CD14-positive monocyte (primary cell): Measurements from ENCODE around the gene RANBP3. TPM values are rescaled to one million over a fixed set of nuclear protein-coding genes. Genes with fewer than 3 reads are reported as not detected.

ENCODE experiments used
- DNase-seq, 3 donors: peaks; one replicate each; pipeline ENCODE4 v3.0.0-alpha.2; 2011 to 2022
- H2AFZ ChIP-seq: 2 replicates; pipeline ENCODE4 v1.6.0; 2012; ENCODE audit warnings: mild to moderate bottlenecking, low read depth, low read length, inconsistent platforms; ENCODE audit not compliant: insufficient read depth, poor library complexity, severe bottlenecking
- H3K27ac ChIP-seq, 2 donors: 1 replicate in 1 of 2; 2 replicates in 1 of 2; pipeline ENCODE4 v1.5.1; 2012 to 2013; ENCODE audit warnings: low read length in 2 of 2, control low read depth in 1 of 2, inconsistent platforms in 1 of 2, low read depth in 1 of 2, mild to moderate bottlenecking in 1 of 2
- H3K27me3 ChIP-seq, 2 donors: one replicate each; pipeline versions ENCODE4 v1.6.0 to v1.6.1; 2011 to 2013; ENCODE audit warnings: low read length in 2 of 2; ENCODE audit not compliant: control insufficient read depth in 2 of 2, insufficient read depth in 2 of 2
- H3K36me3 ChIP-seq, 2 donors: replicated peaks in 1 of 2; 1 replicate in 1 of 2; 2 replicates in 1 of 2; pipeline versions ENCODE4 v1.5.1 to v1.6.1; 2012 to 2013; ENCODE audit warnings: low read length in 2 of 2, control low read depth in 1 of 2, inconsistent platforms in 1 of 2, mild to moderate bottlenecking in 1 of 2; ENCODE audit not compliant: insufficient read depth in 2 of 2, control insufficient read depth in 1 of 2
- H3K4me1 ChIP-seq, 2 donors: 1 replicate in 1 of 2; 2 replicates in 1 of 2; pipeline versions ENCODE4 v1.5.1 to v1.6.1; 2012 to 2013; ENCODE audit warnings: low read length in 2 of 2, control low read depth in 1 of 2, inconsistent platforms in 1 of 2, mild to moderate bottlenecking in 1 of 2, moderate library complexity in 1 of 2; ENCODE audit not compliant: insufficient read depth in 2 of 2, control insufficient read depth in 1 of 2
- H3K4me2 ChIP-seq: replicated peaks from 2 replicates; pipeline ENCODE3; 2012; ENCODE audit warnings: low read length, moderate library complexity, mild to moderate bottlenecking; ENCODE audit not compliant: poor library complexity, severe bottlenecking; ENCODE audit errors: extremely low read depth
- H3K4me3 ChIP-seq, 3 experiments: fragments of 200-600 bp in 1 of 3; sonication (generic) in 1 of 3; replicated peaks in 1 of 3; 1 replicate in 2 of 3; 2 replicates in 1 of 3; pipeline ENCODE4 v1.5.1; 2011 to 2013; ENCODE audit warnings: low read length in 3 of 3, mild to moderate bottlenecking in 3 of 3, control low read depth in 2 of 3, low read depth in 2 of 3, inconsistent platforms in 1 of 3, moderate library complexity in 1 of 3
- H3K79me2 ChIP-seq: 2 replicates; pipeline ENCODE4 v1.6.0; 2012; ENCODE audit warnings: mild to moderate bottlenecking, control low read depth, inconsistent platforms, low read length, moderate library complexity; ENCODE audit not compliant: insufficient read depth
- H3K9ac ChIP-seq: 2 replicates; pipeline ENCODE4 v1.6.0; 2017; ENCODE audit warnings: low read length, mild to moderate bottlenecking; ENCODE audit not compliant: insufficient read depth, poor library complexity, severe bottlenecking
- H3K9me3 ChIP-seq, 2 donors: replicated peaks in 1 of 2; 1 replicate in 1 of 2; 2 replicates in 1 of 2; pipeline versions ENCODE4 v1.5.1 to v1.6.1; 2012 to 2013; ENCODE audit warnings: low read length in 2 of 2, control low read depth in 1 of 2; ENCODE audit not compliant: control insufficient read depth in 1 of 2, insufficient read depth in 1 of 2
- H4K20me1 ChIP-seq: 2 replicates; pipeline ENCODE4 v1.6.0; 2012; ENCODE audit warnings: mild to moderate bottlenecking, low read length, control low read depth, moderate library complexity; ENCODE audit not compliant: insufficient read depth
- H3K27ac Mint-ChIP-seq, 7 donors: one replicate each; pipeline ENCODE4 v1.8.0; 2020; ENCODE audit warnings: mild to moderate bottlenecking in 7 of 7, mixed read lengths in 7 of 7, moderate library complexity in 6 of 7, inconsistent platforms in 2 of 7
- H3K27me3 Mint-ChIP-seq, 3 donors: one replicate each; pipeline ENCODE4 v1.8.0; 2021 to 2022; ENCODE audit warnings: low read depth in 3 of 3, mild to moderate bottlenecking in 3 of 3, mixed read lengths in 3 of 3, moderate library complexity in 3 of 3, inconsistent platforms in 1 of 3
- H3K36me3 Mint-ChIP-seq, 2 donors: one replicate each; pipeline ENCODE4 v1.8.0; 2020; ENCODE audit warnings: mixed read lengths in 2 of 2, inconsistent platforms in 1 of 2, mild to moderate bottlenecking in 1 of 2
- H3K4me1 Mint-ChIP-seq: one replicate; pipeline ENCODE4 v1.8.0; 2020; ENCODE audit warnings: mild to moderate bottlenecking, mixed read lengths
- H3K4me3 Mint-ChIP-seq, 2 donors: one replicate each; pipeline ENCODE4 v1.8.0; 2020; ENCODE audit warnings: mild to moderate bottlenecking in 2 of 2, mixed read lengths in 2 of 2, moderate library complexity in 1 of 2
- H3K9me3 Mint-ChIP-seq, 7 donors: one replicate each; pipeline ENCODE4 v1.8.0; 2020 to 2022; ENCODE audit warnings: mixed read lengths in 7 of 7, mild to moderate bottlenecking in 6 of 7, moderate library complexity in 6 of 7, inconsistent platforms in 2 of 7
- WGBS: methylation state at CpG from one replicate; pipeline ENCODE4 v1.1.5; 2013; ENCODE audit warnings: missing lambda C conversion rate; ENCODE audit not compliant: insufficient coverage; 5-methylcytosine and 5-hydroxymethylcytosine counted together
- intact Hi-C, 2 donors: fragments of 100-400 bp; cut with micrococcal nuclease; formaldehyde crosslinking; loops; one replicate each; pipeline versions ENCODE4 v1.15.0 to v1.15.1; 2023
- polyA plus RNA-seq, 3 donors: library from polyadenylated mRNA; depleted of rRNA in 1 of 3; unstranded in 2 of 3; stranded (reverse) in 1 of 3; fragments of 300-500 nt in 2 of 3; fragments of >200 nt in 1 of 3; fragmentation: Illumina TruSeq in 2 of 3; gene quantifications; 1 replicate in 2 of 3; 2 replicates in 1 of 3; pipeline ENCODE4 v1.2.3, GENCODE V29; 2012 to 2021
- TF ChIP-seq, protein P1 (sequence below): fragments of 200-600 bp; IDR thresholded peaks from one replicate; pipeline ENCODE4 v1.8.0; 2022; ENCODE audit warnings: antibody characterized with exemption, mild to moderate bottlenecking

Gene RANBP3
- polyA plus RNA-seq, 3 donors = 4.5 to 49.5 (median 8.1) TPM

- no peak overlapping the region for H3K27ac ChIP-seq
- no peaks in the 10 kb centered on the region for H3K9me3 ChIP-seq
- H3K27me3 Mint-ChIP-seq = peaks cover 22 to 41% (median 24%) of the 10 kb centered on the region in 3 donors
- DNase-seq = no peak
- intact Hi-C loops = loop anchor here in 1 of 2 donors (5.0 kb wide), 1 partner anchor 84 kb away; the partner anchor contains the start of gene NRTN
- no peaks in the 10 kb centered on the region for H3K4me1 Mint-ChIP-seq
- no peak overlapping the region for H3K27ac Mint-ChIP-seq
- H3K79me2 ChIP-seq = no peaks in the 10 kb centered on the region
- H3K4me3 Mint-ChIP-seq = no peak overlapping the region
- 73% methylated on average over 2 of the region's 4 CpGs for WGBS
- TF ChIP-seq, protein P1, sequence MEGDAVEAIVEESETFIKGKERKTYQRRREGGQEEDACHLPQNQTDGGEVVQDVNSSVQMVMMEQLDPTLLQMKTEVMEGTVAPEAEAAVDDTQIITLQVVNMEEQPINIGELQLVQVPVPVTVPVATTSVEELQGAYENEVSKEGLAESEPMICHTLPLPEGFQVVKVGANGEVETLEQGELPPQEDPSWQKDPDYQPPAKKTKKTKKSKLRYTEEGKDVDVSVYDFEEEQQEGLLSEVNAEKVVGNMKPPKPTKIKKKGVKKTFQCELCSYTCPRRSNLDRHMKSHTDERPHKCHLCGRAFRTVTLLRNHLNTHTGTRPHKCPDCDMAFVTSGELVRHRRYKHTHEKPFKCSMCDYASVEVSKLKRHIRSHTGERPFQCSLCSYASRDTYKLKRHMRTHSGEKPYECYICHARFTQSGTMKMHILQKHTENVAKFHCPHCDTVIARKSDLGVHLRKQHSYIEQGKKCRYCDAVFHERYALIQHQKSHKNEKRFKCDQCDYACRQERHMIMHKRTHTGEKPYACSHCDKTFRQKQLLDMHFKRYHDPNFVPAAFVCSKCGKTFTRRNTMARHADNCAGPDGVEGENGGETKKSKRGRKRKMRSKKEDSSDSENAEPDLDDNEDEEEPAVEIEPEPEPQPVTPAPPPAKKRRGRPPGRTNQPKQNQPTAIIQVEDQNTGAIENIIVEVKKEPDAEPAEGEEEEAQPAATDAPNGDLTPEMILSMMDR = no peak
- no peak overlapping the region for H3K4me3 ChIP-seq
- H3K9me3 Mint-ChIP-seq = peaks cover 0 to 2% (median 0%) of the 10 kb centered on the region in 7 donors
- H3K9ac ChIP-seq = no peak overlapping the region
- H3K27me3 ChIP-seq = peaks cover 0 to 14% of the 10 kb centered on the region in 2 donors
- peaks cover 2% of the 10 kb centered on the region for H4K20me1 ChIP-seq
- H3K36me3 Mint-ChIP-seq = peaks cover 15 to 21% of the 10 kb centered on the region in 2 donors
- H3K36me3 ChIP-seq = peaks cover 18 to 24% of the 10 kb centered on the region in 2 donors
- no peaks in the 10 kb centered on the region for H3K4me1 ChIP-seq
- no peak overlapping the region for H2AFZ ChIP-seq
- no peak overlapping the region for H3K4me2 ChIP-seq
These were observed 86.4 kb downstream of the RANBP3 start for GRCh38 chr19:5891572-5891937.

GRCh38 chr19:5890099-5890498, 87.8 kb downstream of the RANBP3 start:
- peaks cover 0 to 4% (median 0%) of the 10 kb centered on the region in 7 donors for H3K9me3 Mint-ChIP-seq
- Histone ChIP-seq H3K79me2 (no peaks in the 10 kb centered on the region), H4K20me1 (no peaks in the 10 kb centered on the region), H3K4me2 (no peak overlapping the region), H3K36me3 (peaks cover 7 to 10% of the 10 kb centered on the region in 2 donors), H3K9ac (no peak overlapping the region), H2AFZ (no peak overlapping the region), H3K9me3 (no peaks in the 10 kb centered on the region), H3K27ac (no peak overlapping the region), H3K4me1 (no peaks in the 10 kb centered on the region), H3K4me3 (no peak overlapping the region), H3K27me3 (peaks cover 0 to 14% of the 10 kb centered on the region in 2 donors)
- TF ChIP-seq, protein P1 = no peak
- no peak for DNase-seq
- peaks cover 22 to 41% (median 24%) of the 10 kb centered on the region in 3 donors for H3K27me3 Mint-ChIP-seq
- WGBS = 67% methylated on average over 7 of the region's 10 CpGs
- peaks cover 4 to 7% of the 10 kb centered on the region in 2 donors for H3K36me3 Mint-ChIP-seq
- H3K27ac Mint-ChIP-seq = no peak overlapping the region
- no peak overlapping the region for H3K4me3 Mint-ChIP-seq
- H3K4me1 Mint-ChIP-seq = no peaks in the 10 kb centered on the region
- intact Hi-C loops = loop anchor here in 1 of 2 donors (5.0 kb wide), 1 partner anchor 83 kb away; the partner anchor contains the start of gene NRTN
